Neuronal stem cell (in vitro differentiated cells): ENCODE results near the gene PROM2.

Experiments
- DNase-seq: peaks from one replicate; pipeline ENCODE4 v3.0.0-alpha.2; 2013; ENCODE audit warnings: low spot score
- H2AFZ ChIP-seq: one replicate; pipeline ENCODE4 v1.6.1; 2013; ENCODE audit warnings: mild to moderate bottlenecking, low read length, inconsistent platforms
- H2AK5ac ChIP-seq: 2 replicates; pipeline ENCODE4 v1.6.1; 2013; ENCODE audit warnings: low read depth, mild to moderate bottlenecking, inconsistent platforms, low read length, moderate library complexity, mixed read lengths
- H2BK120ac ChIP-seq: 2 replicates; pipeline ENCODE4 v1.6.1; 2013; ENCODE audit warnings: low read depth, mild to moderate bottlenecking, inconsistent platforms, low read length, moderate library complexity, mixed read lengths
- H2BK12ac ChIP-seq: one replicate; pipeline ENCODE4 v1.6.1; 2013; ENCODE audit warnings: low read length, inconsistent platforms
- H2BK15ac ChIP-seq: 2 replicates; pipeline ENCODE4 v1.6.1; 2013; ENCODE audit warnings: mild to moderate bottlenecking, low read length, inconsistent platforms, mixed read lengths
- H2BK5ac ChIP-seq: one replicate; pipeline ENCODE4 v1.6.1; 2013; ENCODE audit warnings: inconsistent platforms, mild to moderate bottlenecking, low read length, moderate library complexity
- H3K14ac ChIP-seq: one replicate; pipeline ENCODE4 v1.6.1; 2013; ENCODE audit warnings: low read length, inconsistent platforms
- H3K18ac ChIP-seq: 2 replicates; pipeline ENCODE4 v1.6.1; 2013; ENCODE audit warnings: low read length, inconsistent platforms
- H3K23ac ChIP-seq: 2 replicates; pipeline ENCODE4 v1.6.1; 2013; ENCODE audit warnings: low read depth, mild to moderate bottlenecking, mixed read lengths, low read length, inconsistent platforms; ENCODE audit not compliant: poor library complexity
- H3K27ac ChIP-seq: replicated peaks from 3 replicates; pipeline ENCODE4 v1.5.1; 2013; ENCODE audit warnings: low read length, inconsistent platforms
- H3K27me3 ChIP-seq, 3 experiments: 2 replicates each; pipeline ENCODE4 v1.6.1; 2013; ENCODE audit warnings: low read length in 3 of 3, mild to moderate bottlenecking in 2 of 3, inconsistent platforms in 1 of 3, low read depth in 1 of 3, mixed read lengths in 1 of 3, moderate library complexity in 1 of 3; ENCODE audit not compliant: control insufficient read depth in 3 of 3, insufficient read depth in 3 of 3
- H3K36me3 ChIP-seq, 2 donors: replicated peaks in 1 of 2; 2 replicates each; pipeline ENCODE4 v1.6.1; 2013; ENCODE audit warnings: low read length in 2 of 2; ENCODE audit not compliant: control insufficient read depth in 2 of 2, insufficient read depth in 2 of 2
- H3K4ac ChIP-seq: 2 replicates; pipeline ENCODE4 v1.6.1; 2013; ENCODE audit warnings: inconsistent platforms, mild to moderate bottlenecking, low read length, moderate library complexity
- H3K4me1 ChIP-seq, 2 donors: 1 replicate in 1 of 2; 2 replicates in 1 of 2; pipeline ENCODE4 v1.6.1; 2013; ENCODE audit warnings: low read length in 2 of 2, low read depth in 1 of 2; ENCODE audit not compliant: control insufficient read depth in 2 of 2, insufficient read depth in 1 of 2
- H3K4me2 ChIP-seq: one replicate; pipeline ENCODE4 v1.6.1; 2013; ENCODE audit warnings: mild to moderate bottlenecking, low read length, inconsistent platforms; ENCODE audit not compliant: insufficient read depth, poor library complexity, severe bottlenecking
- H3K4me3 ChIP-seq, 2 donors: 2 replicates each; pipeline ENCODE4 v1.5.1; 2013; ENCODE audit warnings: low read length in 2 of 2, mild to moderate bottlenecking in 2 of 2, inconsistent platforms in 1 of 2, moderate library complexity in 1 of 2
- H3K79me1 ChIP-seq: one replicate; pipeline ENCODE4 v1.6.1; 2013; ENCODE audit warnings: low read depth, mild to moderate bottlenecking, inconsistent platforms, low read length, moderate library complexity
- H3K9ac ChIP-seq: one replicate; pipeline ENCODE4 v1.6.1; 2013; ENCODE audit warnings: mild to moderate bottlenecking, low read depth, low read length, inconsistent platforms; ENCODE audit not compliant: poor library complexity
- H3K9me3 ChIP-seq, 2 donors: replicated peaks in 1 of 2; 2 replicates each; pipeline versions ENCODE3 to v1.6.1; 2013; ENCODE audit warnings: low read length in 2 of 2, mild to moderate bottlenecking in 2 of 2, inconsistent platforms in 1 of 2, low read depth in 1 of 2, mixed read lengths in 1 of 2, moderate library complexity in 1 of 2; ENCODE audit not compliant: control insufficient read depth in 2 of 2, insufficient read depth in 1 of 2
- H4K8ac ChIP-seq: one replicate; pipeline ENCODE4 v1.6.1; 2013; ENCODE audit warnings: low read depth, mild to moderate bottlenecking, inconsistent platforms, low read length, moderate library complexity
- H4K91ac ChIP-seq: one replicate; pipeline ENCODE4 v1.6.1; 2013; ENCODE audit warnings: low read length, low read depth, mild to moderate bottlenecking, inconsistent platforms; ENCODE audit not compliant: poor library complexity
- WGBS, 2 donors: extraction: QIAGEN DNeasy Blood & Tissue Kit; methylation state at CpG; one replicate each; pipeline ENCODE4 v1.1.7; 2013; ENCODE audit warnings: missing lambda C conversion rate in 2 of 2, mixed read lengths in 1 of 2; ENCODE audit not compliant: insufficient read length in 2 of 2, insufficient replicate concordance in 1 of 2; ENCODE audit errors: extremely low coverage in 2 of 2; 5-methylcytosine and 5-hydroxymethylcytosine counted together

PROM2 gene

DNA sequence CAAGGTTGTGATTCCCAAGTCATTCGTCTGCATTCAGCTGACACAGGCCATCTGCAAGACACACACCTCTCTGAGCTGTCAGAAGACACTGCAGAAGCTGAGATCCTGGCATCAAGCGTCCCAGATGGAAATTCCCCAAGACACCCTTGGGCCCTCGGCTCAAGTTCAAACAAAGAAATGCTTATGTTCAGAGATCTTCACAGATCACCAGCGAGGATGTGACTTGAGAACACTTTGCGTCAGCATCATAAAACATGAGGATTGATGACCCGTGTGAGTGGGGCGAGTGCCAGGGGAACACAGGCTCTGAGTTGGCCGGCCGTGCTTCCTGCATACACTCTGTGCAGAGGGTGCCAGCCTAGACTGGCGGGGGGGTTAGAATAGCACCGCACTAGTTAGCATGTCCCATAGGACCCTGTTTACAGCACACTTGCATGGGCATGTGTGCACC, 59.7 kb downstream of the PROM2 start:
- no peak overlapping the region for H2BK15ac ChIP-seq
- no peak overlapping the region for H3K14ac ChIP-seq
- no peak overlapping the region for H3K9ac ChIP-seq
- H3K4me3 ChIP-seq: no peak overlapping the region
- no peak overlapping the region for H4K8ac ChIP-seq
- H4K91ac ChIP-seq: no peak overlapping the region
- no peak overlapping the region for H3K4ac ChIP-seq
- peaks cover 0 to 6% (median 0%) of the 10 kb centered on the region in 3 experiments for H3K27me3 ChIP-seq
- no peak overlapping the region for H3K4me2 ChIP-seq
- no peaks in the 10 kb centered on the region for H3K79me1 ChIP-seq
- DNase-seq: no peak
- no peak overlapping the region for H3K18ac ChIP-seq
- no peak overlapping the region for H2BK120ac ChIP-seq
- peak overlapping the region; percentile 16 for H2AK5ac ChIP-seq
- no peak overlapping the region for H2AFZ ChIP-seq
- no peak overlapping the region for H3K23ac ChIP-seq
- peaks cover 0 to 13% of the 10 kb centered on the region in 2 donors for H3K4me1 ChIP-seq
- no peaks in the 10 kb centered on the region for H3K9me3 ChIP-seq
- no peaks in the 10 kb centered on the region for H3K36me3 ChIP-seq
- no CpG with 5 or more reads among the region's 11 CpGs for WGBS, 2 donors
- no peak overlapping the region for H3K27ac ChIP-seq
- H2BK12ac ChIP-seq: no peak overlapping the region
- no peak overlapping the region for H2BK5ac ChIP-seq

DNA sequence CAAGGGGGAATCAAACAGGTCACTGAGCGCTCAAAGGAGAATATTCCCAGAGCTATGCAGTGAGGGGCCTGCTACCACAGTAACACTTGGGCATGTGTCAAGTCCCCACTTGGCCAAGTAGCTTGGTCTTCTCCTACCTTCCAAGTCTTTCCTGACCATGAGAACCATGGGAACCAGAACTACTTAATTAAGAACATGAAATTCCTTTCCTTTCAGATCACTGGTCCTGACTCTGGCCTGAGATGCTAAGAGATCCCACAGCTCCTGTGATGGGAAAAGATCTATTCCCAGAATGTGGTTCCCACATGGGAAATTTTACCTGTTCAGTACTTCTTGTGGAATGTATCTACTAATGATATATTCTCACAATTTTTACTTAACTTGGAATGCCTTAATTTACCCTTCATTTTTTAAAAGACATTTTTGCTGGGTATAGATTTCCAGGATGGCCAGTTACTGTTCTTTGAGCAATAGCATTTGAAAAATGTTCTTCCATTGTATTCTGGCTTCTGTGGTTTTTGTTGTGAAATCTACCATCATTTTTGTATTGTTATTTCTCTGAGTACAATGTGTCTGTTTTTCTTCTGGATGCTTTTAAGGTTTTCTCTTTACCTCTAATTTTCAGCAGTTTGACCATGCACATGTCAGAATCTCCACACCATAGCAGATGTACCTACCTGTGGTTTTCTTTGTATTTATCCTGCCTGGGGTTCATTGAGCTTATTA, 60.8 kb downstream of the PROM2 start:
- H3K4ac ChIP-seq: no peak overlapping the region
- no peak overlapping the region for H3K23ac ChIP-seq
- H3K18ac ChIP-seq: no peak overlapping the region
- no peak overlapping the region for H3K27ac ChIP-seq
- H2AK5ac ChIP-seq: no peak overlapping the region
- H3K79me1 ChIP-seq: no peaks in the 10 kb centered on the region
- no peak overlapping the region for H2BK12ac ChIP-seq
- H2BK120ac ChIP-seq: no peak overlapping the region
- no peak overlapping the region for H2AFZ ChIP-seq
- H4K91ac ChIP-seq: no peak overlapping the region
- no peaks in the 10 kb centered on the region for H3K9me3 ChIP-seq
- H2BK15ac ChIP-seq: no peak overlapping the region
- no peak overlapping the region for H4K8ac ChIP-seq
- H3K27me3 ChIP-seq: peaks cover 0 to 6% (median 0%) of the 10 kb centered on the region in 3 experiments
- H3K4me2 ChIP-seq: no peak overlapping the region
- no peak overlapping the region for H3K9ac ChIP-seq
- no peak overlapping the region for H3K14ac ChIP-seq
- WGBS, 2 donors: no CpG with 5 or more reads among the region's 1 CpG
- no peak overlapping the region for H3K4me3 ChIP-seq
- no peak overlapping the region for H2BK5ac ChIP-seq
- peaks cover 0 to 13% of the 10 kb centered on the region in 2 donors for H3K4me1 ChIP-seq
- no peak for DNase-seq
- no peaks in the 10 kb centered on the region for H3K36me3 ChIP-seq

DNA sequence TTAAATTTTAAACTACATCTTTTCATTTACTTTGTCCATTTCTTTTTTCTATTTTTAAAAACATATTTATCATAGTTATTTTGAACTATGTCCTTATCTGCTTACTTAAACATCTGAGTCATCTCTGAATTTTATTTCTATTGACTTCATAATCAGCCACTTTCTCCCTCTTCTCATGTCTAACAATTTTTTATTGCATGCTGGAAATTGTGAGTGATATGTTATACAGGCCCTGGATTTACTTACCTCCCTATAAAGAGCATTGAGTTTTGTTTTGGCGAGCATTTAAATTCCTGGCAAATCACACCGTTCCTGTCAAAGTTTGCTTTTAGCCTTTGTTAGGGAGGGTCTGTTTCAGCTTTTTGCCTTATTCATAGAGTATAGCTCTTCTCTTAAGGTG, 62.2 kb downstream of the PROM2 start:
- Histone ChIP-seq H3K4me2 (no peak overlapping the region), H3K9ac (no peak overlapping the region), H3K18ac (no peak overlapping the region), H4K91ac (no peak overlapping the region), H3K4me3 (no peak overlapping the region), H2BK12ac (no peak overlapping the region), H3K4ac (no peak overlapping the region), H3K36me3 (no peaks in the 10 kb centered on the region), H3K9me3 (no peaks in the 10 kb centered on the region), H2AFZ (no peak overlapping the region), H2BK120ac (no peak overlapping the region), H2BK5ac (no peak overlapping the region), H3K79me1 (no peaks in the 10 kb centered on the region), H3K27ac (no peak overlapping the region), H3K23ac (no peak overlapping the region), H2BK15ac (no peak overlapping the region), H3K27me3 (peaks cover 0 to 10% (median under 1%) of the 10 kb centered on the region in 3 experiments), H3K4me1 (peaks cover 0 to under 1% of the 10 kb centered on the region in 2 donors), H3K14ac (no peak overlapping the region), H2AK5ac (no peak overlapping the region), H4K8ac (no peak overlapping the region)
- no CpG with 5 or more reads among the region's 2 CpGs for WGBS, 2 donors
- no peak for DNase-seq

DNA sequence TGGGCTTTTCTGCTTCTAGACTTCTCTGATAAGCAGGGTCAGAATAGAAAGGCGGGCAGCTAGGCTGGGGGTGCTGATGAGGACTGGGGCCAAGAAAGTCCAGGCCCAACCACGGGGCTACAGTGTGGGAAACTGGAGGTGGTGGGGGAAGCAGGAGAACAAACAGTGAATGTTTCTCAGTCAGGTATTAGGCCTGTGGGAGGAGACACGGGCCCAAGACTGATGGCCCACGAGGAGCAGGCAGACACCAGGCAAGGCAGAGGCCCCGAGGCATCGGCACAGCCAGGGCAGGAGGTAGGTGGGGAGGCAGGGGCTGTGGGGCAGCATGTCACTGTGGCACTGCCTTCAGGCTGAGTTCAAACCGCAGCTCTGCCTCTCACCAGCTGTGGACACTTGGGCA, 63.6 kb downstream of the PROM2 start:
- Histone ChIP-seq H2BK12ac (no peak overlapping the region), H3K36me3 (no peaks in the 10 kb centered on the region), H4K91ac (peak overlapping the region; percentile 13), H2BK5ac (no peak overlapping the region), H2AFZ (no peak overlapping the region), H3K9me3 (no peaks in the 10 kb centered on the region), H2BK15ac (no peak overlapping the region), H3K4me1 (no peaks in the 10 kb centered on the region), H3K4me2 (no peak overlapping the region), H4K8ac (no peak overlapping the region), H3K18ac (peak overlapping the region; percentile 65), H3K27me3 (peaks cover 2 to 23% (median 2%) of the 10 kb centered on the region in 3 experiments), H3K4ac (no peak overlapping the region), H3K27ac (no peak overlapping the region), H3K23ac (no peak overlapping the region), H3K79me1 (no peaks in the 10 kb centered on the region), H3K14ac (no peak overlapping the region), H3K4me3 (no peak overlapping the region), H3K9ac (no peak overlapping the region), H2AK5ac (peak overlapping the region; percentile 14), H2BK120ac (peak overlapping the region; percentile 51)
- WGBS, 2 donors: no CpG with 5 or more reads among the region's 7 CpGs
- no peak for DNase-seq
